HepG2 (cell line): Measurements from ENCODE around the gene RELB. TPM values are rescaled to one million over a fixed set of nuclear protein-coding genes. Genes with fewer than 3 reads are reported as not detected.

Source experiments
- DBP ChIP-seq: sonication (generic); formaldehyde crosslinking; IDR thresholded peaks from 2 replicates; pipeline ENCODE4 v1.4.0; 2020; ENCODE audit warnings: missing genetic modification reagents; ENCODE audit errors: not compliant biosample characterization
- JARID2 ChIP-seq: sonication (generic); formaldehyde crosslinking; IDR thresholded peaks from 2 replicates; pipeline ENCODE4 v1.8.1; 2023; ENCODE audit warnings: missing genetic modification reagents, inconsistent platforms; ENCODE audit not compliant: insufficient replicate concordance
- PRDM4 ChIP-seq: sonication (generic); formaldehyde crosslinking; IDR thresholded peaks from 2 replicates; pipeline ENCODE4 v1.9.0; 2021; ENCODE audit warnings: missing genetic modification reagents, borderline replicate concordance
- SP1 ChIP-seq, 2 experiments: fragments of 450-650 bp in 1 of 2; sonication (generic) in 1 of 2; formaldehyde crosslinking in 1 of 2; IDR thresholded peaks; 2 replicates each; pipeline versions ENCODE4 v1.4.0 to v1.6.1; 2016 to 2020; ENCODE audit warnings: missing genetic modification reagents in 1 of 2
- ZBTB1 ChIP-seq: sonication (generic); formaldehyde crosslinking; IDR thresholded peaks from 2 replicates; pipeline ENCODE4 v1.4.0; 2020; ENCODE audit warnings: missing genetic modification reagents, borderline replicate concordance
- ZBTB7A ChIP-seq: sonication (generic); formaldehyde crosslinking; IDR thresholded peaks from 2 replicates; pipeline ENCODE4 v1.8.0; 2022; ENCODE audit warnings: mild to moderate bottlenecking, missing genetic modification reagents
- ZBTB7B ChIP-seq: sonication (generic); formaldehyde crosslinking; IDR thresholded peaks from 2 replicates; pipeline ENCODE4 v1.4.0; 2020; ENCODE audit warnings: missing genetic modification reagents
- ZFYVE20 ChIP-seq: sonication (generic); formaldehyde crosslinking; IDR thresholded peaks from 2 replicates; pipeline ENCODE4 v1.8.0; 2023; ENCODE audit warnings: low read depth, mild to moderate bottlenecking, moderate library complexity, missing genetic modification reagents, borderline replicate concordance
- ZNF543 ChIP-seq: sonication (generic); formaldehyde crosslinking; IDR thresholded peaks from 2 replicates; pipeline ENCODE4 v1.4.0; 2020; ENCODE audit warnings: mild to moderate bottlenecking, missing genetic modification reagents
- ZNF629 ChIP-seq: sonication (generic); formaldehyde crosslinking; conservative IDR thresholded peaks from 2 replicates; pipeline ENCODE4 v1.5.0; 2020; ENCODE audit warnings: missing genetic modification reagents
- ZNF672 ChIP-seq: sonication (generic); formaldehyde crosslinking; IDR thresholded peaks from 2 replicates; pipeline ENCODE4 v1.8.1; 2022; ENCODE audit warnings: missing genetic modification reagents
- ZNF775 ChIP-seq: sonication (generic); formaldehyde crosslinking; IDR thresholded peaks from 2 replicates; pipeline ENCODE4 v1.4.0; 2020; ENCODE audit warnings: missing genetic modification reagents, mild to moderate bottlenecking, moderate library complexity, borderline replicate concordance
- polyA plus RNA-seq, 8 experiments: library from polyadenylated mRNA; depleted of rRNA in 3 of 8; stranded (reverse) in 7 of 8; unstranded in 1 of 8; fragments of >200 nt; fragmentation: Illumina TruSeq in 4 of 8; extraction: Trizol in 4 of 8; gene quantifications; 2 replicates each; pipeline versions ENCODE4 v1.2.1 to v1.2.3, GENCODE V29; 2011 to 2016; ENCODE audit warnings: low read depth in 4 of 8, missing spikeins in 1 of 8, mixed read lengths in 1 of 8; ENCODE audit not compliant: insufficient read depth in 1 of 8
- total RNA-seq, 5 experiments: library from RNA; depleted of rRNA; stranded (reverse); fragments of >200 nt; fragmentation: Illumina TruSeq; extraction: Trizol; gene quantifications; 2 replicates each; pipeline ENCODE4 v1.2.3, GENCODE V29; 2016; ENCODE audit warnings: low read depth in 1 of 5
- TF ChIP-seq, protein P1 (sequence below): sonication (generic); formaldehyde crosslinking; IDR thresholded peaks from 2 replicates; pipeline ENCODE4 v1.5.0; 2020; ENCODE audit warnings: missing genetic modification reagents, mild to moderate bottlenecking, borderline replicate concordance
- TF ChIP-seq, protein P2 (sequence below): sonication (generic); formaldehyde crosslinking; IDR thresholded peaks from 2 replicates; pipeline ENCODE4 v1.4.0; 2020; ENCODE audit warnings: missing genetic modification reagents, borderline replicate concordance
- TF ChIP-seq, protein P3 (sequence below): sonication (generic); formaldehyde crosslinking; conservative IDR thresholded peaks from 2 replicates; pipeline ENCODE4 v1.8.0; 2022; ENCODE audit warnings: missing genetic modification reagents

RELB gene
- total and polyA plus RNA-seq, 2 of the 13 experiments (the other 11 are each of a cell fraction or from before 2014, with no cell fraction given): 1.9 to 3.5 TPM

DNA sequence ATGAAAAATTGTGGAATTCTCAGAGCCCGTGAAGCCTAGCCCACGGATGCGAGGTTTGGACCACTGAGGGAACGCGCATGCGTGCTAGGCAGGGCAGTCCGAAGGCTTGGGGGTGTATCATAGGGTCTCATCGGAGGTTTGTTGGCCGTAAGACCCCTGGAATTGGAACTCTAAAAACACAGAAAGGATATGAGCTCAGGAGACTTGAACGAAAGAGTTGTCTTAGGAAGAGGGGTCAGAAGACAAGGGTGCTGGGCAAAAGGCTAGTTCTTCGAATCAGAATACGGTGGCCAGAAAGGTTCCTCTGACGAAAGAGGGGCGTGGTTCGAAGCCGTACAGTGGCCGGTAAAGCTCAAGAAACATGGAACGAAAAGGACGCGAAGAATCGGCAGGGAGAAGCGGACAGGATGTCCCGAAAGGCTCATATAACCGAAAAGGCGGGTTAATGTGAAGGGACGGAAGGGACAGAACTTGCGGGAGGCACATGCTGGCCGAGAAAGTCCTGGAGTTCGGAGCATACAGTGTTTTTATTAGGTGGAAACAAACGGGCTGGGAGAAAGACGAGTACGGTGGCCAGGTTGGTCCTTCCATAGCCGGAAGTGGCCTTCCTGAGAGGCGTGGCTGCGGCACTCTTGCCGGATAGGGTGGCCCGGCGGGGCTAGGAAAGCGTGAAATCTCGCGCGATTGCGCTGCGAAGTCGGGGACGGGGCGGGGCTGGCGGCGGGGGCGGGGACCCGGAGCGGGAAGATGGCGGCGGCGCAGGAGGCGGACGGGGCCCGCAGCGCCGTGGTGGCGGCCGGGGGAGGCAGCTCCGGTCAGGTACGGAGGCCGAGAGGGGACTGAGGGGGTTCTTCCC lies 46.4 kb upstream of the RELB start, which contains the start of gene CLPTM1 (continued):
- TF ChIP-seq, protein P1, sequence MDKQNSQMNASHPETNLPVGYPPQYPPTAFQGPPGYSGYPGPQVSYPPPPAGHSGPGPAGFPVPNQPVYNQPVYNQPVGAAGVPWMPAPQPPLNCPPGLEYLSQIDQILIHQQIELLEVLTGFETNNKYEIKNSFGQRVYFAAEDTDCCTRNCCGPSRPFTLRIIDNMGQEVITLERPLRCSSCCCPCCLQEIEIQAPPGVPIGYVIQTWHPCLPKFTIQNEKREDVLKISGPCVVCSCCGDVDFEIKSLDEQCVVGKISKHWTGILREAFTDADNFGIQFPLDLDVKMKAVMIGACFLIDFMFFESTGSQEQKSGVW (CRISPR knock-in tag): no peak
- TF ChIP-seq ZNF543 (0 out of 2 replicates have a peak, but pooled peaks have one; percentile 18), ZNF629 (CRISPR knock-in tag) (no peak), PRDM4 (CRISPR knock-in tag) (no peak), ZBTB7B (0 out of 2 replicates have a peak, but pooled peaks have one; percentile 20), SP1 (IDR thresholded peaks at IDR 0.05) (peak; percentile 76), SP1 (CRISPR knock-in tag; IDR thresholded peaks at IDR 0.05) (peak; percentile 91), JARID2 (no peak), DBP (CRISPR knock-in tag) (no peak), ZNF775 (CRISPR knock-in tag) (no peak), ZBTB7A (CRISPR knock-in tag) (peak; percentile 39; the same call in 1 of the 2 replicates), ZFYVE20 (CRISPR knock-in tag) (no peak), ZNF672 (CRISPR knock-in tag) (no peak), ZBTB1 (no peak)
- TF ChIP-seq, protein P2, sequence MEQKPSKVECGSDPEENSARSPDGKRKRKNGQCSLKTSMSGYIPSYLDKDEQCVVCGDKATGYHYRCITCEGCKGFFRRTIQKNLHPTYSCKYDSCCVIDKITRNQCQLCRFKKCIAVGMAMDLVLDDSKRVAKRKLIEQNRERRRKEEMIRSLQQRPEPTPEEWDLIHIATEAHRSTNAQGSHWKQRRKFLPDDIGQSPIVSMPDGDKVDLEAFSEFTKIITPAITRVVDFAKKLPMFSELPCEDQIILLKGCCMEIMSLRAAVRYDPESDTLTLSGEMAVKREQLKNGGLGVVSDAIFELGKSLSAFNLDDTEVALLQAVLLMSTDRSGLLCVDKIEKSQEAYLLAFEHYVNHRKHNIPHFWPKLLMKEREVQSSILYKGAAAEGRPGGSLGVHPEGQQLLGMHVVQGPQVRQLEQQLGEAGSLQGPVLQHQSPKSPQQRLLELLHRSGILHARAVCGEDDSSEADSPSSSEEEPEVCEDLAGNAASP (CRISPR knock-in tag): no peak
- TF ChIP-seq, protein P3, sequence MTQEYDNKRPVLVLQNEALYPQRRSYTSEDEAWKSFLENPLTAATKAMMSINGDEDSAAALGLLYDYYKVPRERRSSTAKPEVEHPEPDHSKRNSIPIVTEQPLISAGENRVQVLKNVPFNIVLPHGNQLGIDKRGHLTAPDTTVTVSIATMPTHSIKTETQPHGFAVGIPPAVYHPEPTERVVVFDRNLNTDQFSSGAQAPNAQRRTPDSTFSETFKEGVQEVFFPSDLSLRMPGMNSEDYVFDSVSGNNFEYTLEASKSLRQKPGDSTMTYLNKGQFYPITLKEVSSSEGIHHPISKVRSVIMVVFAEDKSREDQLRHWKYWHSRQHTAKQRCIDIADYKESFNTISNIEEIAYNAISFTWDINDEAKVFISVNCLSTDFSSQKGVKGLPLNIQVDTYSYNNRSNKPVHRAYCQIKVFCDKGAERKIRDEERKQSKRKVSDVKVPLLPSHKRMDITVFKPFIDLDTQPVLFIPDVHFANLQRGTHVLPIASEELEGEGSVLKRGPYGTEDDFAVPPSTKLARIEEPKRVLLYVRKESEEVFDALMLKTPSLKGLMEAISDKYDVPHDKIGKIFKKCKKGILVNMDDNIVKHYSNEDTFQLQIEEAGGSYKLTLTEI: no peak
